ENCODE measurements around the gene MAML1.
"Not testable (repeated sequence)": the region's sequence is repeated elsewhere in the genome, so short reads cannot be mapped to it uniquely, and the experiment has no call there.

MAML1 gene

GRCh38 chr5:179767496-179768100, 35.0 kb downstream of the MAML1 start:
- no peak for DNase-seq (ENCODE audit: low read depth)

GRCh38 chr5:179768326-179769085, 35.9 kb downstream of the MAML1 start:
- no peak for DNase-seq (ENCODE audit: low read depth)

DNA sequence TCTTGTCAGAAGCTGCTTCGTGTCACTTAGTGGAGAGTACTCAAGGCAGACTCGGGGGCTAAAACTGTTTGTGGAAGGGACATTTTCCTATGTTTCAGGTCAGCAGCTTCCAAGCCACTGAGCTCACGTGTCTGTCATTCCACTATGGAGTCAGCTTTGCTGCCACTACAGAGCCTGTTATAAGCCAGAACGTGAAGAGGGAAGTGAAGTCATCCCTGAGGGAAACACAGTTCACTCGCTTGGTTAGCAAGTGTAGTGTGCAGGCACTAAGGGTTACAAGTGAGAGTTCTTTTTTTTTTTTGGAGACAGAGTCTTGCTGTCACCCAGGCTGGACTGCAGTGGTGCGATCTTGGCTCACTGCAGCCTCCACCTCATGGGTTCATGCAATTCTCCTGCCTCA, 36.6 kb downstream of the MAML1 start:
- no peak for DNase-seq (ENCODE audit: low read depth)

DNA sequence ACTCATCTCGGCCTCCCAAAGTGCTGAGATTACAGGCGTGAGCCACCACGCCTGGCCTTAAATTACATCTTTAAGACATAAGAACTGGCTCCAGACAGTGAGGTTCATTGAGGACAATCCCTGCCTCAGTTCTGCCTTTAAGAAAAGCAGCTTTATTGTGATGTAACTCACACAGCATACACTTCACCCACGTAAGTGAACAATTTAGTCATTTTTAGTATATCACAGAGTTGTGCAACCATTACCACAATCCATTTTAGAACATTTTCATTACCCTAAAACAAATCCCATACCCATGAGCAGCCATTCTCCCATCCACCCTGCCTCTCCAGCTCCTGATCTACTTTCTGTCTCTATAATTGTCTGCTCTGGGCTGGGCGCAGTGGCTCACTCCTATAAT, 37.2 kb downstream of the MAML1 start:
- DNase-seq (ENCODE audit: low read depth) = no peak

- DNase-seq (ENCODE audit: low read depth) = no peak
Measured at GRCh38 chr5:179771311-179771895, 38.8 kb downstream of the MAML1 start.

DNA sequence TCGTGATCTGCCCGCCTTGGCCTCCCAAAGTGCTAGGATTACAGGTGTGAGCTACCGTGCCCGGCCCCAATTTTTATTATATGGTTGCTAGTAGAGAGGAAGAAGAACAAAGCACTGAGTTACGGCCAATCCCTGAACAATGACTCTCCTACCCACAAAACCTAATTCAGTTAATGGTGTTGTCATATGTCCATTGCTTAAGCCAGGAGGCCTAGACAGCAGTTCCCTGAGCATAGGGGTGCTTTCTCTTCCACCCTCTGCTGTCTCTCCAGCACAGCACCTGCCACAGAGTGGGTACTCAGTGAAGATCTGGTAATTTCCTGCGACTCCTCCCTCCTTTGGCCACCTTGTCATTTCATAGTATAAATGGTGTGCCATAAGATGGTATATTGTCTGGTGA, 39.7 kb downstream of the MAML1 start:
- no peak for DNase-seq (ENCODE audit: low read depth)

- no peak for DNase-seq (ENCODE audit: low read depth)
Measured at GRCh38 chr5:179773686-179774040, 41.0 kb downstream of the MAML1 start.

GRCh38 chr5:179774442-179774841, 41.8 kb downstream of the MAML1 start:
- no peak for DNase-seq (ENCODE audit: low read depth)

DNA sequence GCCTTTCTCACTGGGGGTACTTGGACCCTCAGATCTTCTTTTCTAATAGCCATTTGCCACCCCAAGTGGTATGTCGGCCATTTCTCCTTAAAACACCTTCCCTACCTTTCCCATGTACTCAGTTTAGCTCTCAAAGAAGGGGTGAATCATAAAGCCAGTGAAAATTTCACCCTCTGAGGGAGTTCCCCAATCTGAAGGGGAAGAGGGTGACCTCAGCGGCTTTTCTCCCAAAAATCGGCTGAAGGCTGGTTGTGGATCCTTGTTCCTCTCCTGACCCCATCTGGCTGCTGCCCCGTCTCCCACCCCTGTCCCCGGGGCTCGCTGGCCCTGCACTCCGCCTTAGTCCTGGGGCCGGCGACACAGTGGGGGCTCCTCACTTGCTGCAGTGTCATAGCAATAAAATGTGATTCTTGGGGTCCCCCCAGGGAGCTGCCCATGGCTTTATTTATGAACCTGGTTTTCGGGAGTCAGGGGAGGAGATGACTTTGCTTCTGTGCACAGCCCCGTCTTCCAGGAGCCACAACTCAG, 43.9 kb downstream of the MAML1 start:
- DNase-seq (ENCODE audit: low read depth) = no peak

DNA sequence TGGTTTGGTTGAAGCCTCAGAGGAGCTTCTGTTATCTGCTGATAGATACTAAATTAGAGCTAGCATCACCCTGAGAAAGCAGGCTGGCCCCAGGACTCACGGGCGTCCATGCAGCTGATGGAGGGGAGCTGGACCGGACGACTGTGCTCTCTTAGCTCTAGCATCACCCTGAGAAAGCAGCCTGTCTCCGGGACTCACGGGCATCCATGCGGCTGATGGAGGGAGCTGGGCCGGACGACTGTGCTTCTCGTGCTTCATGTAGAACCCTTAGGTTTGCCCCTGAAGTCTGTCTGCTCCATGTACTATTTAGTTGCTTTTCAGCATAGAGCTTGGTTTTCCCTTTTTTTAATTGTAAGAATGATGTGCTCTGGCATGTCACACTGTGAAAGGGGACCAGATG, 44.8 kb downstream of the MAML1 start:
- no peak for DNase-seq (ENCODE audit: low read depth)

DNA sequence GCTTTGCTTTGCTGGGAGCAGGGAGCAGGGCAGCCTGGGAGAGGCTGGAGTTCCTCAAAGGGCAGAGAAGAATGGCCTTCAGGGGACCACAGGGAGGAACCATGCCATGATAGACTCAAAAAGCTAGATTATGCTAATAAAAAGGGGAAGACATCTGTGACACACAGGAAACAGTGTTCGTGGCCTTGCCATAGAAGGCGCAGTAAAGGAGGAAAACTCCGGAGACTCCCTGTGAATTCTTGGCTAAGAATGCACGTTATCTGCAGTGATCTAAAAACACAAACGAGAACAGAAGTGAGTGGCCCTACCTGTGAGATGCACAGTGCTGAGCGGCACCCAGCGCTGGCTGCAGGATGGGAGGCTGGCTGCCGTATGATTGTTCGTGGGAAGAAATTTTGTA, 45.3 kb downstream of the MAML1 start:
- DNase-seq (ENCODE audit: low read depth) = no peak

- DNase-seq (ENCODE audit: low read depth) = no peak
Measured at GRCh38 chr5:179778591-179778990, 46.0 kb downstream of the MAML1 start.

- DNase-seq (ENCODE audit: low read depth) = no peak
Measured at GRCh38 chr5:179779826-179780225, 47.2 kb downstream of the MAML1 start.

GRCh38 chr5:179780362-179780761, 47.7 kb downstream of the MAML1 start:
- DNase-seq (ENCODE audit: low read depth) = no peak

DNA sequence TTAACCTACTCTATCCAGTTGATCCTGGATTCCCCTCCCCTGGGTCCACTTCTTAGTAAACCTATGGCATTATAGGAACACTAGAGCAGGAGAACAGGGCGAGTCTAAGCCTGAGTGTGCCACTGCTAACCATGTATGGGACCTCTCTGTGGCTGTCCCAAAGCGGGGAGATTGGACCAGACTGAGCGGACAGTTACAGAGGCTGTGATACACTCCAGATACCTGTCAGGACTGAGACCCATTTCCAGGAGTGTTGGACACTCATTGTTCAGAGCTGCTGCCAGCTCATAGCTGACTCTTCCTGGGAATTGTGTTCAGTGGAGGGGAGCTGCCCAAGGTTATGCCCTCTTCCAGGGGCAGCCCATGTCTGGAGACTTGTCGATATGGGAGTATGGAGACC, 49.2 kb downstream of the MAML1 start:
- DNase-seq (ENCODE audit: low read depth) = no peak

DNA sequence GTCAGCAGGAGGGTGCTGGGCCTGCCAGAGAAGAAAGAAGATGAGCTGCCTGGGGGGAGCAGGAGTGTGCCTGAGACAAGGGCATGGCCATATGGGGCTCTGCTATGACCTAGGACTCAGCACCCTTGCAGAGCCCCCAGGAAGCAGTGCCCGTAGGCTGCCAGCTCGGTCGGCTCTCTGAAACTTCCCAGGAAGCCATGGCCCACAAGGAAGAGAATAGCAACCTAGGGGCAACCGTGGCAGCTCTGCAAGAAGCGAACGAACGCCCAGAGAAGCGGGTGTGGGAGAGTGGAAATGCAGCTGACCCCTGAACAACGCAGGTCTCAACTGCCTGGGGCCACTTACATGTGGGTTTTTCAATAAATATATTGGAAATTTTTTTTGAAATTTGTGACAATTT, 50.5 kb downstream of the MAML1 start:
- no peak for DNase-seq (ENCODE audit: low read depth)

DNA sequence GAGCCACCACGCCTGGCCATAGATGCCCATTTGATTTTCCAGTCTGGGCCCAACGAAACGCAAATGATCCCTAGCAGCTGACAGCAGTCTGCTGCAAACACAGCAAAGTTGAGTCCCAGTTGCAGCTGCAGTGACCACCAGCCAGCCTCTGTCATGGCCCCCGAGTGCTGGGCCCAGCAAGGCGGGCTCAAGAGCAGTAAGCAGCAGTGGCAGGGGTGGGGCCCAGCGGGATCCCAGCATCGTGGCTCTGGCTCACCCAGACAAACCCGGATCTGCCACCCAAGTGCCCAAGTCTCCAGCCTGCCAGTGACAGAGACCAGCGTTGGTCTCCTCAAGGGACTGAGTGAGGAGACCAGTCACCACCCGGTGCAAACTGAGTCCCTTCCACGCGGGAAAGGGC, 54.2 kb downstream of the MAML1 start:
- no peak for DNase-seq (ENCODE audit: low read depth)

DNA sequence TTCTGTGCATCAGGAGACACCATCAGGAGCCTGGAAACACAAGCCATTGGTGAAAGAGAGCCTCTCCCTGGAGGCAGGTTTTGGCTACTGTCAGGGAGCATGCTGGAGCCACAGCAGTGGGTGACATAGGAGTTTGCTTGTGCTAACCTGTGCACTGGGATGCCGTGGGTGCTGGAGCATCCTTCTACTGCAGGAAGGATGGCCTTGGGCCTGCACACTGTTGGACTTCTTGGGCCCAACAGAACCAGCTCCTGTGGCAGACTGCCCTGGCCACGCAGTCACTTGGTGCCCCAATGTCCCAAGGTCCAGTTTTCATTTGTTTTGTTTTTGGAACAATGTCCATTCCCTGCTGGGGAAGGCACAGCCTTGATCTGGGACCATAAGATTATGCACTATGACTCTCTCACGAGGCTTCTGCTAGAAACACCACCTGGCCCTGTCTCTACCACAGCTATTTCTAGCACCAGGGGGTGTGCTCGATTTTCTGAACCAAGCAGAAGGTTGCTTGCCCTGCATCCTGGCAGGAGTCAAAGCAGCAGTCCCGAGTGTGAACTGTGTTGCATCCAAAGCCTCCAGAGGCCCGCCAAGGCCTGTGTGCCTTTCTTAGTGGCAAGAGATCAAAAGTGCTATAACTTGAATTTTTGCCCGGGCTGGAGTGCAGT, 55.7 kb downstream of the MAML1 start:
- no peak for DNase-seq (ENCODE audit: low read depth)

DNA sequence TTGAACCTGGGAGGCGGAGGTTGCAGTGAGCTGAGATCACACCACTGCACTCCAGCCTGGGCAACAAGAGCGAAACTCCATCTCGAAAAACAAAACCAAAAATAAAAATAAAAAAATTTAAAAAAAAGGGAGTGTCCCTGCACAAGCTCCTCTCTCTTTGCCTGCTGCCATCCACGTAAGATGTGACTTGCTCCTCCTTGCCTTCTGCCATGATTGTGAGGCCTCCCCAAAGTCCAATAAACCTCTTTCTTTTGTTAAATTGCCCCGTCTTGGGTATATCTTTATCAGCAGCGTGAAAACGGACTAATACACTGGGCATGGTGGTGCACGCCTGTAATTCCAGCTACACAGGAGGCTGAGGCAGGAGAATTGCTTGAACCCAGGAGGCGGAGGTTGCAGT, 56.7 kb downstream of the MAML1 start:
- DNase-seq (ENCODE audit: low read depth) = not testable (repeated sequence)

- DNase-seq (ENCODE audit: low read depth) = no peak
Measured at GRCh38 chr5:179791881-179792611, 59.4 kb downstream of the MAML1 start.

DNA sequence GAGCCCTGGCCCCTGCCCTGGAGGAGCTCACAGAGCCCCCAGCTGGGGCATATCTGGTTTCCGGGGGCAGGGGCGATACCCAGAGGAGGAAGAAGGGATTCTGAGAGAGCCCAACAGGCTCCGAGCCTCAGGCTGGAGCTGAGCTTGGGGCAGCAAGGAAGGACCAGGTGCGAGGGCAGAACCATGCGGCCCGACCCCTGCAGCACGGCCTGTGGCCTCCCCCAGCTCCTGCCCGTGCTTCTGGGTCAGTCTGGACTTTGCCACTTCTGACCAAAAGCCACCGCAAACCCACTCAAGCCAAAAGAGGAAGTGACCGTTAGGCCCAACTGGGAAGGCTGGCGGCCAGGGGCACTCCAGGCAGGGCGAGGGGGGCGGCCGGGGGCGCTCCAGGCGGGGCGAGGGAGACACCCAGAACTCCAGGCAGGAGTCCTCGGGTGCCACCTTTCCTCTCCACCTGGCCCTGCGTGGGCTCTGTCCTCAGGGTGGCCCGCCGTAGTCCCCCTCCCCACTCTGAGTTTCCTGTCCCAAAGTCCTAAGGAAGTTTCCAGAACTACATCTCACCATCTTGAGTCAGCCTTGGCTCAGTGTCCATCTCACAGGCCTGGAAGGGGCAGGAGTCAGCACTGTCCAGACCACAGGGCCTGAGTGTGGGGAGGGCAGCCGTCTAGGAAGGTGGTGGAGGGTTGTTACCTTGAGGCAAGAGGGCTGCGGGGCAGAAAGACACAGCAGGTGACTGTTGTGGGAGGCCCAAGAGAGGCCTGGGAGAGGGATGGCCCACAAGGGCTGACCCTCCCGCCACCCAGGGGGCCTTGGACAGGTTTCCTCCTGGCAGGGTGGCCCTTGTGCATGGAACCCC, 60.2 kb downstream of the MAML1 start:
- DNase-seq (ENCODE audit: low read depth) = no peak

All from GM04504 (cell line).